Gastroesophageal sphincter (tissue), 3 donors: ENCODE measurements around the gene TMEM200B.

ENCODE experiments used
- EP300 ChIP-seq: sonication (generic); formaldehyde crosslinking; IDR thresholded peaks from one replicate; pipeline ENCODE4 v1.6.1; 2017; ENCODE audit warnings: antibody characterized with exemption, mild to moderate bottlenecking
- POLR2A ChIP-seq, 2 donors: fragments of 450-650 bp; IDR thresholded peaks; one replicate each; pipeline ENCODE4 v1.6.1; 2017; ENCODE audit warnings: antibody characterized with exemption in 2 of 2, mild to moderate bottlenecking in 2 of 2, moderate library complexity in 1 of 2
- POLR2AphosphoS5 ChIP-seq: sonication (generic); formaldehyde crosslinking; IDR thresholded peaks from one replicate; pipeline ENCODE4 v1.6.1; 2017; ENCODE audit warnings: antibody characterized with exemption
- TF ChIP-seq, protein P1 (sequence below), 4 experiments: fragments of 200-600 bp in 2 of 4; fragments of 450-650 bp in 2 of 4; sonication (generic) in 1 of 4; IDR thresholded peaks; one replicate each; pipeline ENCODE4 v1.5.1; 2017 to 2019; ENCODE audit warnings: antibody characterized with exemption in 4 of 4, mild to moderate bottlenecking in 2 of 4, moderate library complexity in 2 of 4

DNA sequence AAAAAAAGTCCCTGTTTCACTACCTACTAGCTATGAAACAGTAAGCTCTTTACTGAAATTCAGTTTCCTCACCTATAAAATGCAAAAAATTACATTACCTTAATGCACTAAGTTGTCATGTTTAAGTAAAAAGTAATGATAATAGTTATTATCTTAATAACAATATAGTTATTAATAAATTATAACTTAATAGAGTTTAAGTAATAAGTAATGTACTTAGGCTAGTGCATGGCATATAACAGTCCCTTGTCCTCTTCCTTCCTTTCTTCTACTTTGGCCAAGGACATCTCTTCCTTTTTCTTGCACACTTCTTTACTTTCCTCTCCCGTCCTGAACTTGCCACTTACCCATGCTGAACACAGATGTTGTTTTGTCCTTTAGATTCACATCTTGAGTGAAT is 9.0 kb downstream of the TMEM200B start:
- no peak for TF ChIP-seq EP300
- TF ChIP-seq, protein P1, sequence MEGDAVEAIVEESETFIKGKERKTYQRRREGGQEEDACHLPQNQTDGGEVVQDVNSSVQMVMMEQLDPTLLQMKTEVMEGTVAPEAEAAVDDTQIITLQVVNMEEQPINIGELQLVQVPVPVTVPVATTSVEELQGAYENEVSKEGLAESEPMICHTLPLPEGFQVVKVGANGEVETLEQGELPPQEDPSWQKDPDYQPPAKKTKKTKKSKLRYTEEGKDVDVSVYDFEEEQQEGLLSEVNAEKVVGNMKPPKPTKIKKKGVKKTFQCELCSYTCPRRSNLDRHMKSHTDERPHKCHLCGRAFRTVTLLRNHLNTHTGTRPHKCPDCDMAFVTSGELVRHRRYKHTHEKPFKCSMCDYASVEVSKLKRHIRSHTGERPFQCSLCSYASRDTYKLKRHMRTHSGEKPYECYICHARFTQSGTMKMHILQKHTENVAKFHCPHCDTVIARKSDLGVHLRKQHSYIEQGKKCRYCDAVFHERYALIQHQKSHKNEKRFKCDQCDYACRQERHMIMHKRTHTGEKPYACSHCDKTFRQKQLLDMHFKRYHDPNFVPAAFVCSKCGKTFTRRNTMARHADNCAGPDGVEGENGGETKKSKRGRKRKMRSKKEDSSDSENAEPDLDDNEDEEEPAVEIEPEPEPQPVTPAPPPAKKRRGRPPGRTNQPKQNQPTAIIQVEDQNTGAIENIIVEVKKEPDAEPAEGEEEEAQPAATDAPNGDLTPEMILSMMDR (IDR thresholded peaks at IDR 0.05), result no peak
- no peak for TF ChIP-seq POLR2A (IDR thresholded peaks at IDR 0.05)
- no peak for TF ChIP-seq POLR2AphosphoS5
